GM12865 (cell line): Measurements from ENCODE around the gene LCMT2.

Source experiments
- DNase-seq: peaks from one replicate; pipeline ENCODE4 v3.0.0; 2010; ENCODE audit warnings: low read depth
- H3K4me3 ChIP-seq: 2 replicates; pipeline ENCODE4 v1.5.1; 2011; ENCODE audit warnings: mild to moderate bottlenecking, low read depth, low read length, control low read depth
- CTCF ChIP-seq: IDR thresholded peaks from 2 replicates; pipeline ENCODE4 v1.5.1; 2011; ENCODE audit warnings: low read length, control low read depth, low read depth, inconsistent platforms; ENCODE audit not compliant: insufficient read depth; ENCODE audit errors: missing control alignments

LCMT2 gene

GRCh38 chr15:43281926-43282602, 48.3 kb downstream of the LCMT2 start:
- no peak overlapping the region for H3K4me3 ChIP-seq
- TF ChIP-seq CTCF = no peak

DNA sequence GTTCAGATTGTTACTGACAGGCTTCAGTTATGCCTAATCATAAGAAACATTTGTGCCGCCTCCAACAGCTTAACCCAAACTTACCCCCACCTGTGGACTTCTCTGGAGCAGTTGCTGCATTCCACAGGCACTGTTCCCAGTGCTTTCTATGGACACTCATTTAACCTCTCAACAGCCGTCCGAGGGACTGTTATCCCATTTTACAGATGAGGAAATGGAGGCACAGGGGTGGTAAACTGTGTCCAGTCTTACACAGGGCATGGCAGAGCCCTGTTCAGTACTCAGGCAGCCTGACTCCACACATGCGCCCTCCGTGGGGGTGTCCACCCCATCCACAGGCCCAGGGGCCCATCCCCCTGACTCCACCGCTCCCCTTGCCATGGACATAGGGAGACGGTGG, 49.4 kb downstream of the LCMT2 start:
- H3K4me3 ChIP-seq = no peak overlapping the region
- no peak for TF ChIP-seq CTCF
- no peak for DNase-seq

More at GRCh38 chr15:43281926-43282602, 48.3 kb downstream of the LCMT2 start:
- no peak for DNase-seq

DNA sequence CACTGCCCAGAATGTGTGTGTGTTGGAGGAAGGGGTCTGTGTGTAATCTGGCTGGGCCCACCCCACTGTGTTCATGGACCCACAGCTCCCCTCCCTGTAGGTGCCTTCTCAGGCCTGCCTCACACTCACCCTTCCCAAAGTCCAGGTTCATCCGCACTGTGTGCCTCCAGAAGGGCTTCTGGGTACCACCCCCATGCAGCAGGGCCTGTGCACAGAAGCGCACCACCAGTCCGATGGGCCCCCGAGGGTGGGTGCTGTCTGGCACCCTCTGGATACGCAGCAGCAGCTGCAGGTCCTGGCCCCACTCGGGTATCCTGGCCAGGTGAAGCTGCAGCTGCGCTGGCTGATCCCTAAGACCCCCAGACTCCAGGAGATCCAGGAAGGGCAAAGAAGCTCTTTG, 50.9 kb downstream of the LCMT2 start:
- DNase-seq = no peak
- no peak overlapping the region for H3K4me3 ChIP-seq
- no peak for TF ChIP-seq CTCF

DNA sequence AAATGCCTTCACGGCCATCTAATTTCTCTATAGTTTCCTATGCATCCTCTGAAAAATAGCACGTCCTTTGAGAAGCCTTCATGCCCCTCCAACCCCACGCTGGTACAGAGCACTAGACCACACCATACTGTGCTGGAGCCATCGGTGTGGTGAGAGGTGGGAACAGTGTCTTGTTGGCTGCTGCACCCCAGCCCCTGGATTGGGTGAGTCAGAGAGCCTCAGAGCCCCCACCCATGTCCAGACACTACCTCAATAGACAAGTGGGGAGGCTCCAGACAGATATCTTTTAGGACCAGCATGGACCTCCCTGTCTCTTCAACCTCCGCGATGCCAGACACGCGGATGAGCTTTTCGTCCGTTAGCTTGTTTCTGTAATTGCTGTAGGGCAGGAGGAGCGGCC, 51.5 kb downstream of the LCMT2 start:
- H3K4me3 ChIP-seq = no peak overlapping the region
- no peak for DNase-seq
- TF ChIP-seq CTCF = no peak

- no peak overlapping the region for H3K4me3 ChIP-seq
Measured at GRCh38 chr15:43277901-43278300, 52.5 kb downstream of the LCMT2 start.

GRCh38 chr15:43277231-43277823, 53.0 kb downstream of the LCMT2 start:
- TF ChIP-seq CTCF = no peak

More at GRCh38 chr15:43277901-43278300, 52.5 kb downstream of the LCMT2 start:
- DNase-seq = no peak
- no peak for TF ChIP-seq CTCF

More at GRCh38 chr15:43277231-43277823, 53.0 kb downstream of the LCMT2 start:
- no peak for DNase-seq
- no peak overlapping the region for H3K4me3 ChIP-seq
